CD4-positive, alpha-beta T cell (primary cell): ENCODE data around the gene KCNQ1. TPM values are rescaled to one million over a fixed set of nuclear protein-coding genes. Genes with fewer than 3 reads are reported as not detected.

Experiments used
- ATAC-seq: fragments of 200-7000 bp; cut with Tn5 transposase; one replicate; pipeline ENCODE4 v1.10.0; 2022; ENCODE audit warnings: mild to moderate bottlenecking; ENCODE audit not compliant: poor library complexity
- CTCF ChIA-PET: fragments of 350-600 bp; sonication (Branson Sonifier 250); formaldehyde crosslinking; loops from one replicate; lab custom pipeline; 2021; ENCODE audit warnings: antibody characterized with exemption, inconsistent platforms; lab: Charles Lee
- POLR2A ChIA-PET: fragments of 350-600 bp; sonication (Branson Sonifier 250); formaldehyde crosslinking; loops from one replicate; lab custom pipeline; 2021; ENCODE audit warnings: antibody characterized with exemption, inconsistent platforms; lab: Charles Lee
- DNase-seq, 14 experiments: peaks; one replicate each; pipeline ENCODE4 v3.0.0-alpha.2; 2013 to 2020; ENCODE audit warnings: mixed read lengths in 2 of 14
- H3K27ac ChIP-seq, 2 donors: one replicate each; pipeline versions ENCODE4 v1.5.1 to v1.7.0; 2013; ENCODE audit warnings: low read length in 2 of 2, low read depth in 1 of 2, mild to moderate bottlenecking in 1 of 2
- H3K27me3 ChIP-seq, 2 experiments: 1 replicate in 1 of 2; 2 replicates in 1 of 2; pipeline versions ENCODE4 v1.6.1 to v1.7.0; 2013; ENCODE audit warnings: low read length in 2 of 2, control low read depth in 1 of 2, mild to moderate bottlenecking in 1 of 2, moderate library complexity in 1 of 2; ENCODE audit not compliant: insufficient read depth in 2 of 2, control insufficient read depth in 1 of 2
- H3K36me3 ChIP-seq: one replicate; pipeline ENCODE4 v1.6.1; 2013; ENCODE audit warnings: low read length, control low read depth; ENCODE audit not compliant: insufficient read depth
- H3K4me1 ChIP-seq: one replicate; pipeline ENCODE4 v1.6.1; 2013; ENCODE audit warnings: low read length, control low read depth; ENCODE audit not compliant: insufficient read depth
- H3K4me3 ChIP-seq: one replicate; pipeline ENCODE4 v1.5.1; 2013; ENCODE audit warnings: mild to moderate bottlenecking, low read length, moderate library complexity
- H3K9me3 ChIP-seq, 2 experiments: 1 replicate in 1 of 2; 2 replicates in 1 of 2; pipeline versions ENCODE4 v1.6.1 to v1.7.0; 2013; ENCODE audit warnings: low read length in 2 of 2, mild to moderate bottlenecking in 2 of 2, control low read depth in 1 of 2, moderate library complexity in 1 of 2; ENCODE audit not compliant: control insufficient read depth in 1 of 2, insufficient read depth in 1 of 2
- H3K27ac Mint-ChIP-seq: one replicate; pipeline ENCODE4 v1.8.0; 2020; ENCODE audit warnings: mixed read lengths
- H3K27me3 Mint-ChIP-seq: one replicate; pipeline ENCODE4 v1.8.0; 2021; ENCODE audit warnings: mixed read lengths
- H3K36me3 Mint-ChIP-seq: one replicate; pipeline ENCODE4 v1.8.0; 2021; ENCODE audit warnings: low read depth, mixed read lengths
- H3K4me1 Mint-ChIP-seq: one replicate; pipeline ENCODE4 v1.8.0; 2021; ENCODE audit warnings: low read depth, mixed read lengths
- H3K4me3 Mint-ChIP-seq: one replicate; pipeline ENCODE4 v1.8.0; 2020; ENCODE audit warnings: mild to moderate bottlenecking, mixed read lengths
- H3K9me3 Mint-ChIP-seq: one replicate; pipeline ENCODE4 v1.8.0; 2020; ENCODE audit warnings: mixed read lengths
- CTCF ChIP-seq: fragments of 200-600 bp; IDR thresholded peaks from one replicate; pipeline ENCODE4 v1.8.0; 2022; ENCODE audit warnings: antibody characterized with exemption, mild to moderate bottlenecking
- intact Hi-C, 2 experiments: fragments of 100-400 bp; cut with DNase I in 1 of 2; cut with micrococcal nuclease in 1 of 2; formaldehyde crosslinking; loops; one replicate each; pipeline versions ENCODE4 v1.15.1 to v1.9.0; 2023 to 2025; cut with DNase I, micrococcal nuclease
- total RNA-seq, 174 experiments: library from RNA in 2 of 174; stranded (reverse) in 2 of 174; gene quantifications; one replicate each; pipeline ENCODE4 v1.2.3 and lab custom pipeline; 2021 to 2026

Gene KCNQ1
- total RNA-seq, 2 experiments from 2014 or later, result 31.3 to 33.1 TPM

GRCh38 chr11:2703363-2704141 lies 258.7 kb downstream of the KCNQ1 start:
- no peak overlapping the region for H3K4me3 Mint-ChIP-seq
- intact Hi-C loops, result no loop called here
- peaks cover 38% of the 10 kb centered on the region for H3K36me3 Mint-ChIP-seq

GRCh38 chr11:2704356-2704755 lies 259.5 kb downstream of the KCNQ1 start:
- no peak overlapping the region for H3K27ac ChIP-seq
- no peak overlapping the region for H3K4me3 Mint-ChIP-seq
- H3K36me3 Mint-ChIP-seq, result peaks cover 32% of the 10 kb centered on the region
- ChIA-PET CTCF (no interaction called here), POLR2A (no interaction called here)
- no peaks in the 10 kb centered on the region for H3K27me3 ChIP-seq
- peaks cover 9% of the 10 kb centered on the region for H3K4me1 ChIP-seq
- H3K4me3 ChIP-seq, result no peak overlapping the region
- H3K4me1 Mint-ChIP-seq, result no peaks in the 10 kb centered on the region
- no peak for TF ChIP-seq CTCF
- H3K9me3 Mint-ChIP-seq, result no peaks in the 10 kb centered on the region
- DNase-seq, result no peak
- ATAC-seq, result no peak
- no peak overlapping the region for H3K27ac Mint-ChIP-seq
- intact Hi-C loops, result no loop called here
- H3K9me3 ChIP-seq, result peaks cover 0 to 41% of the 10 kb centered on the region in 2 experiments
- no peaks in the 10 kb centered on the region for H3K36me3 ChIP-seq
- H3K27me3 Mint-ChIP-seq, result no peaks in the 10 kb centered on the region

More at GRCh38 chr11:2703363-2704141, 258.7 kb downstream of the KCNQ1 start:
- peaks cover 0 to 44% of the 10 kb centered on the region in 2 experiments for H3K9me3 ChIP-seq
- ATAC-seq (no peak), DNase-seq (no peak)
- no peak for TF ChIP-seq CTCF
- peaks cover 17% of the 10 kb centered on the region for H3K4me1 ChIP-seq
- CTCF ChIA-PET, result no interaction called here
- no peaks in the 10 kb centered on the region for H3K27me3 Mint-ChIP-seq
- POLR2A ChIA-PET, result no interaction called here
- peaks cover 2% of the 10 kb centered on the region for H3K36me3 ChIP-seq
- no peaks in the 10 kb centered on the region for H3K9me3 Mint-ChIP-seq
- no peak overlapping the region for H3K4me3 ChIP-seq
- H3K27me3 ChIP-seq, result no peaks in the 10 kb centered on the region
- H3K27ac ChIP-seq, result no peak overlapping the region
- H3K27ac Mint-ChIP-seq, result no peak overlapping the region
- H3K4me1 Mint-ChIP-seq, result peaks cover 2% of the 10 kb centered on the region

- Mint-ChIP-seq H3K27me3 (no peaks in the 10 kb centered on the region), H3K9me3 (no peaks in the 10 kb centered on the region), H3K36me3 (peaks cover 39% of the 10 kb centered on the region), H3K4me1 (no peaks in the 10 kb centered on the region), H3K4me3 (no peak overlapping the region), H3K27ac (no peak overlapping the region)
- Histone ChIP-seq H3K36me3 (no peaks in the 10 kb centered on the region), H3K9me3 (peaks cover 0 to 38% of the 10 kb centered on the region in 2 experiments), H3K4me3 (no peak overlapping the region), H3K27me3 (no peaks in the 10 kb centered on the region), H3K4me1 (peaks cover 8% of the 10 kb centered on the region), H3K27ac (no peak overlapping the region)
- DNase-seq (no peak), ATAC-seq (no peak)
- ChIA-PET CTCF (no interaction called here), POLR2A (no interaction called here)
- intact Hi-C loops, result no loop called here
- no peak for TF ChIP-seq CTCF
Observed at GRCh38 chr11:2704896-2705606, 260.2 kb downstream of the KCNQ1 start.
